ENCODE data around the gene PTPN3.

PTPN3 gene

DNA sequence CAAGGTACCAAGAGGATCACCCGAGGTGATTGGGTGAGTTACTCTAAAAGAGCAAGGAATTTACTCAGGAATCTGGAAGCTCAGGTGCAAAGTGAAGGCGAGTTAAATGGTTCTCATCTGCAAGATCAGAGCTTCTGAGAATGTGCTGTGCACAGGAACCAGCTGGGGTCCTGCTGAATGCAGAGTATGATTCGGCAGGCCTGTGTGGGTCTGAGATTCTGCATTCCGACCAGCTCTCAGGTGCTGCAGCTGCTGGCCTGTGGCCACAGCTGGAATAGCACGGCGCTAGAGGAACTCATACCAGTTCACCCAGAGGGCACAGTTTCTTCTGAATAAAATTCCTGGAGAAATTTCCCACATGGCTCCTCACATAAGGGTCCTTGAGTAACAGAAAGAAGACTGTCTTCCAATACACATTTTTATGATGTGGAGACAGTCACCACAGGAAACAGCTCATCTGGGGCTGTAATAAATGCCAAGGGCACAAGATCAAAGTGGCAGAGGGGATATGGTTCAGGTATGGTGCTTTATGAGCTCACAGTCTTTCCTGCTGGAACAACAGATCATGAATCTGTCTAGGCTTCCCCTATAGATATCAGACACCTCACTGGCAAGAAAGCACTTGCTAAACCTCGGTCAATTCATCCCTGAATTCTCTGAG is 83.9 kb downstream of the PTPN3 start:
- no peak overlapping the region for H2BK5ac ChIP-seq (ENCODE audit: low read depth, low read length, poor library complexity, severe bottlenecking)
- peaks cover 0 to 33% of the 10 kb centered on the region in 2 experiments for H3K27me3 ChIP-seq (ENCODE audit: control insufficient read depth in 1 of 2, insufficient read depth in 1 of 2, low read length in 2 of 2)
- no peak overlapping the region for H3K14ac ChIP-seq (ENCODE audit: low read length in 2 of 2)
- no peak overlapping the region for H2AFZ ChIP-seq (ENCODE audit: low read depth, low read length)
- no peak overlapping the region for H3K9ac ChIP-seq (ENCODE audit: low read length)
- peaks cover 7% of the 10 kb centered on the region for H3K4me1 ChIP-seq (ENCODE audit: control insufficient read depth, insufficient read depth, low read depth, low read length)
- H3K23ac ChIP-seq (ENCODE audit: low read length in 2 of 2), result no peak overlapping the region
- no peak overlapping the region for H3K4ac ChIP-seq (ENCODE audit: low read depth in 1 of 2, low read length in 2 of 2)
- no peak overlapping the region for H3K4me3 ChIP-seq (ENCODE audit: insufficient read depth in 1 of 2, low read depth in 1 of 2, low read length in 2 of 2)
- H2AK5ac ChIP-seq (ENCODE audit: low read length, severe bottlenecking), result no peak overlapping the region
- no peak overlapping the region for H3K4me2 ChIP-seq (ENCODE audit: low read length, poor library complexity, severe bottlenecking)
- no peak overlapping the region for H2BK12ac ChIP-seq (ENCODE audit: low read length in 2 of 2)
- H4K8ac ChIP-seq (ENCODE audit: low read length), result no peak overlapping the region
- H3K27ac ChIP-seq (ENCODE audit: low read length, poor library complexity, severe bottlenecking), result no peak overlapping the region
- WGBS, result 73% methylated on average over 7 of the region's 7 CpGs
- peaks cover 21% of the 10 kb centered on the region for H3K79me1 ChIP-seq (replicated peaks; ENCODE audit: low read length, poor library complexity, severe bottlenecking)
- no peak overlapping the region for H3K18ac ChIP-seq (ENCODE audit: low read depth in 1 of 2, low read length in 2 of 2)
- no peaks in the 10 kb centered on the region for H3K9me3 ChIP-seq (ENCODE audit: control insufficient read depth, low read length)
- DNase-seq, result no peak
- no peak overlapping the region for H2BK120ac ChIP-seq (ENCODE audit: low read depth, low read length)
- H2BK15ac ChIP-seq (ENCODE audit: low read depth, poor library complexity, severe bottlenecking), result no peak overlapping the region
- no peak overlapping the region for H4K91ac ChIP-seq (ENCODE audit: low read length)
- H3K36me3 ChIP-seq (ENCODE audit: control insufficient read depth in 1 of 2, insufficient read depth in 2 of 2, low read depth in 1 of 2, low read length in 2 of 2), result peaks cover 0 to 42% of the 10 kb centered on the region in 2 experiments

DNA sequence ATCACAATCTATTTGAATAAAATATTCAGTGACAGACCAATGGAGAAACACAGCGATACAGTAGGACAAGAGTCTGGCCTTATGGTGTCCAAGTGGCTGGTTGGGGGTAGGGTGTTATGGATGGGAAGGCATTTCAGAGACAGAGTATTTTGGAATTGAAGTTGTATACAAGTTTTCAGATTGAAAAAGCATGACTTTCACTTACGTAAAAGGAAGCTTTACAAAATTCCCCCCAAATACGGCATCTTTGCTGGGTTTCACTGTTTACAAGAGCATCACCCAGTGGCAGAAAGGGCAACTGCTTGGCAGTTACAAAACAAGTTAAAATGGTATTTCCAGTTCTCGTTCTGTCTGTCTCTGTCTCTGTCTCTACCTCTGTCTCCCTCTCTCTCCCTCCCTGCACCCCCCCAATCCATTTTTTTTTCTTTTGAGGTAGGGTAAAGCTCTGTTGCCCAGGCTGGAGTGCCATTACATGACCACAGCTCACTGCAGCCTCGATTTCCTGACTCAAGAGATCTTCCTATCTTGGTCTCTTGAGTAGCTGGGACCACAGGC is 86.2 kb downstream of the PTPN3 start:
- 61% methylated on average over 5 of the region's 5 CpGs for WGBS
- Histone ChIP-seq H2BK15ac (ENCODE audit: low read depth, poor library complexity, severe bottlenecking) (no peak overlapping the region), H3K4ac (ENCODE audit: low read depth in 1 of 2, low read length in 2 of 2) (no peak overlapping the region), H3K14ac (ENCODE audit: low read length in 2 of 2) (no peak overlapping the region), H3K27me3 (ENCODE audit: control insufficient read depth in 1 of 2, insufficient read depth in 1 of 2, low read length in 2 of 2) (peaks cover 0 to 31% of the 10 kb centered on the region in 2 experiments), H3K4me1 (ENCODE audit: control insufficient read depth, insufficient read depth, low read depth, low read length) (peaks cover 3% of the 10 kb centered on the region), H3K4me2 (ENCODE audit: low read length, poor library complexity, severe bottlenecking) (no peak overlapping the region), H4K91ac (ENCODE audit: low read length) (no peak overlapping the region), H2BK120ac (ENCODE audit: low read depth, low read length) (no peak overlapping the region), H4K8ac (ENCODE audit: low read length) (no peak overlapping the region), H3K9me3 (ENCODE audit: control insufficient read depth, low read length) (no peaks in the 10 kb centered on the region), H2BK5ac (ENCODE audit: low read depth, low read length, poor library complexity, severe bottlenecking) (no peak overlapping the region), H3K18ac (ENCODE audit: low read depth in 1 of 2, low read length in 2 of 2) (no peak overlapping the region), H3K36me3 (ENCODE audit: control insufficient read depth in 1 of 2, insufficient read depth in 2 of 2, low read depth in 1 of 2, low read length in 2 of 2) (peaks cover 0 to 39% of the 10 kb centered on the region in 2 experiments), H2AK5ac (ENCODE audit: low read length, severe bottlenecking) (no peak overlapping the region), H2BK12ac (ENCODE audit: low read length in 2 of 2) (no peak overlapping the region), H3K27ac (ENCODE audit: low read length, poor library complexity, severe bottlenecking) (no peak overlapping the region), H2AFZ (ENCODE audit: low read depth, low read length) (no peak overlapping the region), H3K23ac (ENCODE audit: low read length in 2 of 2) (no peak overlapping the region), H3K4me3 (ENCODE audit: insufficient read depth in 1 of 2, low read depth in 1 of 2, low read length in 2 of 2) (peak overlapping the region in 1 of 2 experiments; percentile 56), H3K79me1 (replicated peaks; ENCODE audit: low read length, poor library complexity, severe bottlenecking) (peaks cover 18% of the 10 kb centered on the region), H3K9ac (ENCODE audit: low read length) (peak overlapping the region; percentile 68)
- peak; percentile 15 for DNase-seq

DNA sequence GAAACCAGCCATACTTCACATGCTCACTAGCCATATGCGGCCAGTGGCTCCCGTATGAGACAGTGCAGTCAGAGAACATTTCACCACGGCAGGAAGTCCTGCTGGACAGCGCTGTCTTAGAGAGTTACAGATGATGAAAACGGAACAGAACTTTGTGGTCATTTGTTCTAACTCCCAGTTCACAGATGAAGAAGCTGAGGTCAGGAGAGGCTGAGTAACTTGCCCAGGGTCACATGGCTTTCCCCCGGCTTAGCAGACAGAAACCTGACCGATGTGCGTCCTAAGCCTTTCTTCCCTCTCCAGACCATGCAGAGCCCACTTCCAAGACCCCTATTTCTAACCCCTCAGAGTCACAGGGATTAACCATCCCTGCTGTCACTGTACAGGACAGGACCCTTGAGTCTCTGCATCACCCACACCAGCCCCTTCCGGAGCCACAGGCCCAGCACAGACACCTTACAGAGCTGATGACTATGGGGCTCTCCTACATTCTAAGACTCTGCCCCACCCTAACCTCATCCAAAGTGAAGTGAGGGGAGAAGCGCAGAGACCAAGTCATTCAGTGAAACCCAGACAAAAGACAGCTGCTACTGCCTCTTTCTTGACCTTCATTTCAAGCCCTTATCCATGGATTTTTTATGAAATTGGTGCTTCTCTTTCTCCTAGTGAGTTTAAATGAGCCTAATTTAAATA is 86.9 kb downstream of the PTPN3 start:
- Histone ChIP-seq H3K4ac (ENCODE audit: low read depth in 1 of 2, low read length in 2 of 2) (no peak overlapping the region), H4K91ac (ENCODE audit: low read length) (no peak overlapping the region), H3K79me1 (replicated peaks; ENCODE audit: low read length, poor library complexity, severe bottlenecking) (peaks cover 17% of the 10 kb centered on the region), H2BK120ac (ENCODE audit: low read depth, low read length) (no peak overlapping the region), H2AFZ (ENCODE audit: low read depth, low read length) (no peak overlapping the region), H3K4me2 (ENCODE audit: low read length, poor library complexity, severe bottlenecking) (no peak overlapping the region), H4K8ac (ENCODE audit: low read length) (no peak overlapping the region), H3K23ac (ENCODE audit: low read length in 2 of 2) (no peak overlapping the region), H3K9ac (ENCODE audit: low read length) (peak overlapping the region; percentile 68), H3K4me3 (ENCODE audit: insufficient read depth in 1 of 2, low read depth in 1 of 2, low read length in 2 of 2) (peak overlapping the region in 1 of 2 experiments; percentile 56), H2AK5ac (ENCODE audit: low read length, severe bottlenecking) (no peak overlapping the region), H2BK12ac (ENCODE audit: low read length in 2 of 2) (no peak overlapping the region), H3K9me3 (ENCODE audit: control insufficient read depth, low read length) (no peaks in the 10 kb centered on the region), H3K27me3 (ENCODE audit: control insufficient read depth in 1 of 2, insufficient read depth in 1 of 2, low read length in 2 of 2) (peaks cover 0 to 27% of the 10 kb centered on the region in 2 experiments), H3K4me1 (ENCODE audit: control insufficient read depth, insufficient read depth, low read depth, low read length) (peaks cover 3% of the 10 kb centered on the region), H3K36me3 (ENCODE audit: control insufficient read depth in 1 of 2, insufficient read depth in 2 of 2, low read depth in 1 of 2, low read length in 2 of 2) (peaks cover 0 to 40% of the 10 kb centered on the region in 2 experiments), H2BK15ac (ENCODE audit: low read depth, poor library complexity, severe bottlenecking) (no peak overlapping the region), H3K18ac (ENCODE audit: low read depth in 1 of 2, low read length in 2 of 2) (no peak overlapping the region), H2BK5ac (ENCODE audit: low read depth, low read length, poor library complexity, severe bottlenecking) (no peak overlapping the region), H3K14ac (ENCODE audit: low read length in 2 of 2) (no peak overlapping the region), H3K27ac (ENCODE audit: low read length, poor library complexity, severe bottlenecking) (no peak overlapping the region)
- 92% methylated on average over 9 of the region's 10 CpGs for WGBS
- no peak for DNase-seq

DNA sequence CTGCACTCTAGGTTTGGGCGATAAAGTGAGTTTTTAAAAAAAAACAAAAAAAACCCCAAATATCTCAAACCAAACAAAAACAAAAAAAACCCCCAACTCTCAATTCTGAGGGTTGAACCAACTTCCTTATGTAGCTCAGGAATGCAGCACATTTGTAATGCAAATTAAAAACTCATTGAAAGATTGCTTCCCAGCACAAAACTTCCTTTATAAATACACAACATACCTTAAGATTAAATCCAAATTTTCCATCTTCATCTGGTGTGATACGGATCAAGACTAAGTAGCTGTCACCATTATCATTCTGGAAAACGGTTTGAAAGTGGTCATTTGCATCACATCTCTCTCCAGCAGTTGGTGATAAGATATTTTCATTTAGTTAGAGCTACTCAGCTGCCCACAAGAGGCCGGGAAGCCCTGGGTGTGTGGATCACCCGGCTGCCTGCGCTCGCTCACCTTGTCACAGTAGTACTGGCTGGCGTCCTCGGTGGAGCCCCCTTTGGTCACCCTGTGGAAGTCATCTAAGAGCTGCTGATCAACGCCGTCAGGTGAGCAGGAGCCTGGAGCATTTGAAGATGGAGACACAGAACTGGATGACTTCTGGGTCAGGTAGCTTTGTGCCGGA is 88.2 kb downstream of the PTPN3 start:
- Histone ChIP-seq H2AFZ (ENCODE audit: low read depth, low read length) (no peak overlapping the region), H3K27me3 (ENCODE audit: control insufficient read depth in 1 of 2, insufficient read depth in 1 of 2, low read length in 2 of 2) (peaks cover 0 to 18% of the 10 kb centered on the region in 2 experiments), H3K14ac (ENCODE audit: low read length in 2 of 2) (no peak overlapping the region), H3K27ac (ENCODE audit: low read length, poor library complexity, severe bottlenecking) (no peak overlapping the region), H3K4me3 (ENCODE audit: insufficient read depth in 1 of 2, low read depth in 1 of 2, low read length in 2 of 2) (no peak overlapping the region), H3K79me1 (replicated peaks; ENCODE audit: low read length, poor library complexity, severe bottlenecking) (peaks cover 11% of the 10 kb centered on the region), H3K23ac (ENCODE audit: low read length in 2 of 2) (no peak overlapping the region), H3K9me3 (ENCODE audit: control insufficient read depth, low read length) (no peaks in the 10 kb centered on the region), H4K91ac (ENCODE audit: low read length) (no peak overlapping the region), H3K4ac (ENCODE audit: low read depth in 1 of 2, low read length in 2 of 2) (no peak overlapping the region), H2BK12ac (ENCODE audit: low read length in 2 of 2) (no peak overlapping the region), H2BK5ac (ENCODE audit: low read depth, low read length, poor library complexity, severe bottlenecking) (no peak overlapping the region), H3K9ac (ENCODE audit: low read length) (no peak overlapping the region), H4K8ac (ENCODE audit: low read length) (no peak overlapping the region), H3K4me2 (ENCODE audit: low read length, poor library complexity, severe bottlenecking) (no peak overlapping the region), H2AK5ac (ENCODE audit: low read length, severe bottlenecking) (no peak overlapping the region), H3K18ac (ENCODE audit: low read depth in 1 of 2, low read length in 2 of 2) (no peak overlapping the region), H2BK120ac (ENCODE audit: low read depth, low read length) (no peak overlapping the region), H3K36me3 (ENCODE audit: control insufficient read depth in 1 of 2, insufficient read depth in 2 of 2, low read depth in 1 of 2, low read length in 2 of 2) (peaks cover 0 to 45% of the 10 kb centered on the region in 2 experiments), H3K4me1 (ENCODE audit: control insufficient read depth, insufficient read depth, low read depth, low read length) (peaks cover 3% of the 10 kb centered on the region), H2BK15ac (ENCODE audit: low read depth, poor library complexity, severe bottlenecking) (no peak overlapping the region)
- WGBS, result 56% methylated on average over 12 of the region's 12 CpGs
- DNase-seq, result no peak
